Measurements from ENCODE around the gene BPHL.
"Not testable (repeated sequence)": the region's sequence is repeated elsewhere in the genome, so short reads cannot be mapped to it uniquely, and the experiment has no call there.

GRCh38 chr6:3173636-3174089 is 55.2 kb downstream of the BPHL start:
- TF ChIP-seq CTCF, POLR2A (IDR thresholded peaks at IDR 0.05): not testable (repeated sequence)

Measured in testis (tissue), 2 donors.